Lung (tissue), 12 donors: ENCODE data around the gene OTOP3. TPM values are rescaled to one million over a fixed set of nuclear protein-coding genes. Genes with fewer than 3 reads are reported as not detected.

Source experiments
- ATAC-seq: fragments of 200-7000 bp; cut with Tn5 transposase; one replicate; pipeline ENCODE4 v1.9.1; 2020; ENCODE audit warnings: moderate number of reproducible peaks; ENCODE audit not compliant: insufficient read depth, low FRiP score
- DNase-seq, 3 donors: peaks; one replicate each; pipeline ENCODE4 v3.0.0-alpha.2; 2013 to 2017
- H3K27ac ChIP-seq, 2 donors: one replicate each; pipeline ENCODE4 v1.5.1; 2013; ENCODE audit warnings: mild to moderate bottlenecking in 2 of 2, moderate library complexity in 2 of 2, control low read depth in 1 of 2, inconsistent platforms in 1 of 2, low read depth in 1 of 2, low read length in 1 of 2
- H3K27me3 ChIP-seq, 3 donors: one replicate each; pipeline ENCODE4 v1.5.1; 2013; ENCODE audit warnings: low read length in 2 of 3; ENCODE audit not compliant: control insufficient read depth in 3 of 3, insufficient read depth in 3 of 3
- H3K36me3 ChIP-seq, 4 donors: one replicate each; pipeline ENCODE4 v1.5.1; 2013; ENCODE audit warnings: low read length in 4 of 4, mild to moderate bottlenecking in 1 of 4, moderate library complexity in 1 of 4; ENCODE audit not compliant: control insufficient read depth in 4 of 4, insufficient read depth in 4 of 4
- H3K4me1 ChIP-seq, 5 donors: one replicate each; pipeline ENCODE4 v1.5.1; 2013; ENCODE audit warnings: low read length in 5 of 5, mild to moderate bottlenecking in 2 of 5, moderate library complexity in 1 of 5; ENCODE audit not compliant: control insufficient read depth in 5 of 5, insufficient read depth in 5 of 5
- H3K4me3 ChIP-seq: one replicate; pipeline ENCODE4 v1.5.1; 2013; ENCODE audit warnings: mild to moderate bottlenecking, control low read depth, moderate library complexity
- H3K9ac ChIP-seq, 2 donors: one replicate each; pipeline ENCODE4 v1.5.1; 2013; ENCODE audit warnings: low read length in 2 of 2, control low read depth in 1 of 2; ENCODE audit not compliant: insufficient read depth in 1 of 2
- H3K9me3 ChIP-seq, 4 donors: one replicate each; pipeline ENCODE4 v1.5.1; 2013; ENCODE audit warnings: low read length in 3 of 4, mild to moderate bottlenecking in 1 of 4, moderate library complexity in 1 of 4; ENCODE audit not compliant: control insufficient read depth in 4 of 4, insufficient read depth in 3 of 4
- WGBS, 2 donors: extraction: QIAGEN DNeasy Blood & Tissue Kit; methylation state at CpG; one replicate each; pipeline ENCODE4 v1.1.7; 2013; 5-methylcytosine and 5-hydroxymethylcytosine counted together
- polyA plus RNA-seq, 2 donors: library from polyadenylated mRNA; stranded (reverse); fragments of 200-250 nt; gene quantifications; one replicate each; pipeline ENCODE4 v1.2.1, GENCODE V29; 2013
- total RNA-seq, 2 donors: library from RNA; depleted of rRNA in 1 of 2; stranded (reverse); fragments of >200 nt in 1 of 2; gene quantifications; one replicate each; pipeline ENCODE4 v1.2.1, GENCODE V29; 2014 to 2021
- TF ChIP-seq, protein P1 (sequence below): IDR thresholded peaks from 2 replicates; pipeline ENCODE4 v1.5.1; 2012; ENCODE audit warnings: mild to moderate bottlenecking; ENCODE audit errors: control extremely low read depth, extremely low read depth
- donor health status: control.
- donor health status: control.
- donor health status: Bipolar disorder and iron deficiency.
- donor health status: healthy.
- donor health status: DM: yes; HTN: yes; CAD: no.

OTOP3 gene
- total and polyA plus RNA-seq, 4 donors, result not detected

- Histone ChIP-seq H3K4me3 (no peak overlapping the region), H3K9me3 (no peaks in the 10 kb centered on the region), H3K4me1 (peaks cover 3 to 21% (median 7%) of the 10 kb centered on the region in 5 donors), H3K27ac (peak overlapping the region in 1 of 2 donors; percentile 43), H3K27me3 (no peaks in the 10 kb centered on the region), H3K36me3 (peaks cover 0 to 1% (median 0%) of the 10 kb centered on the region in 4 donors), H3K9ac (no peak overlapping the region)
- 89% methylated on average over 10 of the region's 10 CpGs for WGBS, 2 donors
- ATAC-seq (no peak), DNase-seq (no peak)
- TF ChIP-seq, protein P1, sequence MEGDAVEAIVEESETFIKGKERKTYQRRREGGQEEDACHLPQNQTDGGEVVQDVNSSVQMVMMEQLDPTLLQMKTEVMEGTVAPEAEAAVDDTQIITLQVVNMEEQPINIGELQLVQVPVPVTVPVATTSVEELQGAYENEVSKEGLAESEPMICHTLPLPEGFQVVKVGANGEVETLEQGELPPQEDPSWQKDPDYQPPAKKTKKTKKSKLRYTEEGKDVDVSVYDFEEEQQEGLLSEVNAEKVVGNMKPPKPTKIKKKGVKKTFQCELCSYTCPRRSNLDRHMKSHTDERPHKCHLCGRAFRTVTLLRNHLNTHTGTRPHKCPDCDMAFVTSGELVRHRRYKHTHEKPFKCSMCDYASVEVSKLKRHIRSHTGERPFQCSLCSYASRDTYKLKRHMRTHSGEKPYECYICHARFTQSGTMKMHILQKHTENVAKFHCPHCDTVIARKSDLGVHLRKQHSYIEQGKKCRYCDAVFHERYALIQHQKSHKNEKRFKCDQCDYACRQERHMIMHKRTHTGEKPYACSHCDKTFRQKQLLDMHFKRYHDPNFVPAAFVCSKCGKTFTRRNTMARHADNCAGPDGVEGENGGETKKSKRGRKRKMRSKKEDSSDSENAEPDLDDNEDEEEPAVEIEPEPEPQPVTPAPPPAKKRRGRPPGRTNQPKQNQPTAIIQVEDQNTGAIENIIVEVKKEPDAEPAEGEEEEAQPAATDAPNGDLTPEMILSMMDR, result no peak
These were observed 54.9 kb downstream of the OTOP3 start for GRCh38 chr17:74990581-74991105.

GRCh38 chr17:74992223-74992622 is 56.5 kb downstream of the OTOP3 start:
- H3K27ac ChIP-seq, result peak overlapping the region in 1 of 2 donors; percentile 65
- TF ChIP-seq, protein P1, result no peak
- no peak for DNase-seq
- peaks cover 0 to 1% (median 0%) of the 10 kb centered on the region in 4 donors for H3K36me3 ChIP-seq
- no peak overlapping the region for H3K9ac ChIP-seq
- no peaks in the 10 kb centered on the region for H3K27me3 ChIP-seq
- 34 to 44% methylated on average over 2 of the region's 2 CpGs for whole genome bisulfite sequencing, 2 donors
- H3K4me3 ChIP-seq, result no peak overlapping the region
- no peak for ATAC-seq
- H3K4me1 ChIP-seq, result peaks cover 0 to 17% (median 5%) of the 10 kb centered on the region in 5 donors
- no peaks in the 10 kb centered on the region for H3K9me3 ChIP-seq

- TF ChIP-seq, protein P1, result no peak
- WGBS, 2 donors, result 85 to 87% methylated on average over 7 of the region's 7 CpGs
- Histone ChIP-seq H3K9me3 (no peaks in the 10 kb centered on the region), H3K27ac (no peak overlapping the region), H3K27me3 (no peaks in the 10 kb centered on the region), H3K36me3 (peaks cover 0 to 1% (median 0%) of the 10 kb centered on the region in 4 donors), H3K4me1 (peaks cover 0 to 5% (median 0%) of the 10 kb centered on the region in 5 donors), H3K4me3 (no peak overlapping the region), H3K9ac (no peak overlapping the region)
- ATAC-seq, result no peak
- DNase-seq, result no peak
These were observed 58.7 kb downstream of the OTOP3 start for GRCh38 chr17:74994440-74994839.

- TF ChIP-seq, protein P1, result no peak
- H3K36me3 ChIP-seq, result no peaks in the 10 kb centered on the region
- no peak overlapping the region for H3K4me3 ChIP-seq
- peaks cover 0 to 2% (median 0%) of the 10 kb centered on the region in 5 donors for H3K4me1 ChIP-seq
- no peak for ATAC-seq
- H3K9ac ChIP-seq, result no peak overlapping the region
- H3K27me3 ChIP-seq, result no peaks in the 10 kb centered on the region
- H3K27ac ChIP-seq, result no peak overlapping the region
- DNase-seq, result no peak
- no peaks in the 10 kb centered on the region for H3K9me3 ChIP-seq
- WGBS, 2 donors, result 84 to 86% methylated on average over 5 of the region's 5 CpGs
These were observed 60.1 kb downstream of the OTOP3 start for GRCh38 chr17:74995847-74996246.
